ENCODE measurements around the gene MRC2. TPM values are rescaled to one million over a fixed set of nuclear protein-coding genes. Genes with fewer than 3 reads are reported as not detected.

Gene MRC2
- total RNA-seq, 1 donor from 2014 or later = 120 TPM

DNA sequence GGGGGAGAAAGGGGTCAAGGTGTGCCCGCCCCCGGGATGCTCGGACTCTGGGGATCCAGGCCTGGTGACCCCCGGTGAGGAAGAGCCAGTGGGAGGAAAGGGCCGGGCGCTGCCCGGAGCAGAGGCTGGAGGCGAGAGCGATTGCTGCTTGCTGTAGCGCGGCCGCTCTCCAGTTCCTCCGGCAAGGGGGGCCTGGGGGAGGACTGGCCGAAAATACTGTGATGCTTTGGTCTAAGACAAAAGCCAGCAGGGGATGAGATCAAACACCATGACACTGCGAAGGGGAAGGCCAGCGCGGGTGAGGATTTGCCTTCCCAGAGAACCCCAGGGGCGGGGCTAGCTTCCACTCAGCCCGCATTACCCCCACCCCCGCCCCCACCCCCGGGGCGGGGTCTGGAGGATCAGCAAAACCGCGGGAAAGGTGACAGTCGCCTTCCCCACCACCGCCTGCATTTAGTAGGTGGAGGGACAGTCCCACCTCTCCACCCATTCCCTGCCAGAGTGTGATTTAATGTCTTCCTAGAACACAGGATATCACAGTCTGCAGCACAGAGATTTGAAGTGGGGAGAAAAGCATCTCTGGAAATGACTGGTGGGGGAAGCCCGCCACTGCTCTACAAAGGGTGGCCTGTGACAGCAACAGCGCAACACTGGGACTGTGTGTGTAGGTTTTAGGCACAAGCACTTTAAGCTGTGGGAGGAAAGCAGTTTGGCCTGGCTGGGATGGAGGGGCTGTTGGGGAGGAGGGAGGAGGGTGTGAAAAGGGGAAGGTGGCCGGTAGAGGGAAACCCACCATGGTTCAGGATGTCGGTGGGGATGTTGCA, 25.7 kb downstream of the MRC2 start:
- Mint-ChIP-seq H3K4me3 (ENCODE audit: unreplicated experiment) (peak overlapping the region; percentile 84), H3K4me1 (ENCODE audit: unreplicated experiment) (peaks cover 21% of the 10 kb centered on the region), H3K36me3 (ENCODE audit: low read depth, unreplicated experiment) (peaks cover 8% of the 10 kb centered on the region), H3K9me3 (ENCODE audit: unreplicated experiment) (no peaks in the 10 kb centered on the region), H3K27me3 (ENCODE audit: unreplicated experiment) (peaks cover 13% of the 10 kb centered on the region), H3K27ac (ENCODE audit: unreplicated experiment) (peak overlapping the region; percentile 48)
- TF ChIP-seq, protein P1, sequence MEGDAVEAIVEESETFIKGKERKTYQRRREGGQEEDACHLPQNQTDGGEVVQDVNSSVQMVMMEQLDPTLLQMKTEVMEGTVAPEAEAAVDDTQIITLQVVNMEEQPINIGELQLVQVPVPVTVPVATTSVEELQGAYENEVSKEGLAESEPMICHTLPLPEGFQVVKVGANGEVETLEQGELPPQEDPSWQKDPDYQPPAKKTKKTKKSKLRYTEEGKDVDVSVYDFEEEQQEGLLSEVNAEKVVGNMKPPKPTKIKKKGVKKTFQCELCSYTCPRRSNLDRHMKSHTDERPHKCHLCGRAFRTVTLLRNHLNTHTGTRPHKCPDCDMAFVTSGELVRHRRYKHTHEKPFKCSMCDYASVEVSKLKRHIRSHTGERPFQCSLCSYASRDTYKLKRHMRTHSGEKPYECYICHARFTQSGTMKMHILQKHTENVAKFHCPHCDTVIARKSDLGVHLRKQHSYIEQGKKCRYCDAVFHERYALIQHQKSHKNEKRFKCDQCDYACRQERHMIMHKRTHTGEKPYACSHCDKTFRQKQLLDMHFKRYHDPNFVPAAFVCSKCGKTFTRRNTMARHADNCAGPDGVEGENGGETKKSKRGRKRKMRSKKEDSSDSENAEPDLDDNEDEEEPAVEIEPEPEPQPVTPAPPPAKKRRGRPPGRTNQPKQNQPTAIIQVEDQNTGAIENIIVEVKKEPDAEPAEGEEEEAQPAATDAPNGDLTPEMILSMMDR (IDR thresholded peaks at IDR 0.05; ENCODE audit: unreplicated experiment) = no peak
- peak; percentile 53 for DNase-seq (ENCODE audit: low spot score)

GRCh38 chr17:62653826-62654761, 26.6 kb downstream of the MRC2 start:
- TF ChIP-seq, protein P1 (IDR thresholded peaks at IDR 0.05; ENCODE audit: unreplicated experiment) = no peak
- no peak overlapping the region for H3K27ac Mint-ChIP-seq (ENCODE audit: unreplicated experiment)
- H3K4me1 Mint-ChIP-seq (ENCODE audit: unreplicated experiment) = peaks cover 25% of the 10 kb centered on the region
- H3K36me3 Mint-ChIP-seq (ENCODE audit: low read depth, unreplicated experiment) = peaks cover 15% of the 10 kb centered on the region
- DNase-seq (ENCODE audit: low spot score) = no peak
- H3K27me3 Mint-ChIP-seq (ENCODE audit: unreplicated experiment) = peaks cover 13% of the 10 kb centered on the region
- peak overlapping the region; percentile 73 for H3K4me3 Mint-ChIP-seq (ENCODE audit: unreplicated experiment)
- H3K9me3 Mint-ChIP-seq (ENCODE audit: unreplicated experiment) = no peaks in the 10 kb centered on the region

DNA sequence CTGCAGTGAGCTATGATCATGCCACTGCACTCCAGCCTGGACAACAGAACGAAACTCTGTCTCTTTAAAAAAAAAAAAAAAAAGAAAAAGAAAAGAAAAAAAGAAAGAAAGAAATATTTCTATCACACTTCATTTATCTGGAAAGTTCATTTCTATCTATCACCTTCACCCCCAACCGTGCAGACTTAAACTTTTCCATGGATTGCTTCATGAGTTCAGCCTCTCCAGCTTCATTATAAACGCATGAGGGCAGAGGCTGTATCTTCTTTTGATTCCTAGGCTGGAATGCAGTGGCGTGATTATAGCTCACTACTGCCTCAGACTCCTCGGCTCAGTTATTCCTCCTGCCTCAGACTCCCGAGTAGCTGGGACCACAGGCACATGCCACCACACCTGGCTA, 28.2 kb downstream of the MRC2 start:
- peaks cover 26% of the 10 kb centered on the region for H3K4me1 Mint-ChIP-seq (ENCODE audit: unreplicated experiment)
- no peak for DNase-seq (ENCODE audit: low spot score)
- H3K36me3 Mint-ChIP-seq (ENCODE audit: low read depth, unreplicated experiment) = peaks cover 22% of the 10 kb centered on the region
- H3K4me3 Mint-ChIP-seq (ENCODE audit: unreplicated experiment) = no peak overlapping the region
- TF ChIP-seq, protein P1 (IDR thresholded peaks at IDR 0.05; ENCODE audit: unreplicated experiment) = no peak
- H3K9me3 Mint-ChIP-seq (ENCODE audit: unreplicated experiment) = no peaks in the 10 kb centered on the region
- peaks cover 11% of the 10 kb centered on the region for H3K27me3 Mint-ChIP-seq (ENCODE audit: unreplicated experiment)
- no peak overlapping the region for H3K27ac Mint-ChIP-seq (ENCODE audit: unreplicated experiment)

GRCh38 chr17:62656446-62656845, 29.0 kb downstream of the MRC2 start:
- H3K4me1 Mint-ChIP-seq (ENCODE audit: unreplicated experiment) = peaks cover 26% of the 10 kb centered on the region
- TF ChIP-seq, protein P1 (IDR thresholded peaks at IDR 0.05; ENCODE audit: unreplicated experiment) = no peak
- no peak for DNase-seq (ENCODE audit: low spot score)
- no peaks in the 10 kb centered on the region for H3K9me3 Mint-ChIP-seq (ENCODE audit: unreplicated experiment)
- H3K36me3 Mint-ChIP-seq (ENCODE audit: low read depth, unreplicated experiment) = peaks cover 24% of the 10 kb centered on the region
- no peak overlapping the region for H3K27ac Mint-ChIP-seq (ENCODE audit: unreplicated experiment)
- no peak overlapping the region for H3K4me3 Mint-ChIP-seq (ENCODE audit: unreplicated experiment)
- H3K27me3 Mint-ChIP-seq (ENCODE audit: unreplicated experiment) = peaks cover 10% of the 10 kb centered on the region
